Thymus (tissue), 11 donors: Measurements from ENCODE around the gene IL22RA1. TPM values are rescaled to one million over a fixed set of nuclear protein-coding genes. Genes with fewer than 3 reads are reported as not detected.

Experiments
- DNase-seq, 9 donors: peaks; one replicate each; pipeline ENCODE4 v3.0.0-alpha.2; 2013; ENCODE audit warnings: low spot score in 9 of 9, low read depth in 6 of 9, missing footprints in 1 of 9
- H3K27ac ChIP-seq, 2 donors: one replicate each; pipeline ENCODE4 v1.5.1; 2013; ENCODE audit warnings: control low read depth in 1 of 2, low read depth in 1 of 2, low read length in 1 of 2, mild to moderate bottlenecking in 1 of 2, moderate library complexity in 1 of 2
- H3K27me3 ChIP-seq, 2 donors: one replicate each; pipeline ENCODE4 v1.5.1; 2013; ENCODE audit warnings: low read length in 1 of 2; ENCODE audit not compliant: control insufficient read depth in 2 of 2, insufficient read depth in 1 of 2
- H3K36me3 ChIP-seq, 2 donors: one replicate each; pipeline ENCODE4 v1.5.1; 2013; ENCODE audit warnings: low read length in 1 of 2, mild to moderate bottlenecking in 1 of 2, moderate library complexity in 1 of 2; ENCODE audit not compliant: control insufficient read depth in 2 of 2, insufficient read depth in 2 of 2
- H3K4me1 ChIP-seq, 2 donors: one replicate each; pipeline ENCODE4 v1.5.1; 2013; ENCODE audit warnings: low read length in 2 of 2; ENCODE audit not compliant: control insufficient read depth in 2 of 2, insufficient read depth in 2 of 2
- H3K4me3 ChIP-seq, 2 donors: one replicate each; pipeline ENCODE4 v1.5.1; 2013; ENCODE audit warnings: low read length in 2 of 2, control low read depth in 1 of 2, mild to moderate bottlenecking in 1 of 2
- H3K9me3 ChIP-seq, 2 donors: one replicate each; pipeline ENCODE4 v1.5.1; 2013; ENCODE audit warnings: low read length in 1 of 2, mild to moderate bottlenecking in 1 of 2; ENCODE audit not compliant: control insufficient read depth in 2 of 2, insufficient read depth in 1 of 2
- WGBS: extraction: QIAGEN DNeasy Blood & Tissue Kit; methylation state at CpG from one replicate; pipeline ENCODE4 v1.1.7; 2013; 5-methylcytosine and 5-hydroxymethylcytosine counted together
- polyA plus RNA-seq: library from polyadenylated mRNA; stranded (reverse); fragments of 200-250 nt; gene quantifications from one replicate; pipeline ENCODE4 v1.2.3, GENCODE V29; 2013
- total RNA-seq: library from RNA; stranded (reverse); fragments of 120-200 nt; gene quantifications from one replicate; pipeline ENCODE4 v1.2.4, GENCODE V29; 2013
- donor health status: healthy.

Gene IL22RA1
- total and polyA plus RNA-seq, 2 donors, result 0.09 TPM; not detected in 1

DNA sequence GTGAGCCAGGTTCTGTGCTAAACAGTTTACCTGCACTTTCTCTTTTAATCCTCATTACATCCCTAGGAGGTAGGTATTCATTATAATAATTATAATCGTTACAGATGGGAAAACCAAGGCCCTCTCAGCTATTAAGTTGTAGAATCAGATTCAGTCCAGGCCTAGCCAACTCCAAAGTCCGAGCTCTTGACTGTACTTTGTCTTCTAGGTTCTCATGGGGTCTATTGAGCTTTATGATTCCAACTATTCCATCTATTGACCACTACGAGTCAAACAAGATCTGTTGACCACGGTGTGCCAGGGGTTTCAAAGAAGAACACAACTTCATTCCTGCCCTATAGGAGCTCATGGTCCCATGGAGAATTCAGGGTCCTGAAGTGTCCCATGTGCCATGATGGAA is 42.1 kb upstream of the IL22RA1 start:
- no peak overlapping the region for H3K4me3 ChIP-seq
- H3K27ac ChIP-seq, result no peak overlapping the region

DNA sequence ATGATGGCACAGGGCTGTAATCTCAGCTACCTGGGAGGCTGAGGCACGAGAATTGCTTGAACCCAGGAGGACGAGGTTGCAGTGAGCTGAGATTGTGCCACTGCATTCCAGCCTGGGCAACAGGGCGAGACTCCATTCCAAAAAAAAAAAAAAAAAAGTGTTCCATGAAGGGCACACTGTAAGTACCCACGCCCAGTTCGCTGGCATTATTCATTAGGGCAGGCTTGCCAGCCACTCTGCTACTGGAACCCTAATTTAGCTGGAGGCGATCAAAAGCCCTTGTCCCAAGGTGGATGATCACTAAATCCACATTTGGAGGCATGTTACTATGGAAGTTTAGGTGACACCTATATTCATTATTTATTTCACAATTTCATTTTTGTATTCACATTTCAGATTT is 39.1 kb upstream of the IL22RA1 start:
- no peaks in the 10 kb centered on the region for H3K36me3 ChIP-seq
- H3K4me3 ChIP-seq, result no peak overlapping the region
- H3K9me3 ChIP-seq, result no peaks in the 10 kb centered on the region
- no peak overlapping the region for H3K27ac ChIP-seq
- WGBS, result 82% methylated on average over 6 of the region's 6 CpGs
- H3K4me1 ChIP-seq, result no peaks in the 10 kb centered on the region
- DNase-seq, result no peak
- peaks cover 12 to 39% of the 10 kb centered on the region in 2 donors for H3K27me3 ChIP-seq

More for the DNA sequence above, 42.1 kb upstream of the IL22RA1 start:
- Histone ChIP-seq H3K4me1 (peaks cover 0 to 6% of the 10 kb centered on the region in 2 donors), H3K9me3 (no peaks in the 10 kb centered on the region), H3K36me3 (no peaks in the 10 kb centered on the region), H3K27me3 (peaks cover 28 to 59% of the 10 kb centered on the region in 2 donors)
- DNase-seq, result no peak
- whole genome bisulfite sequencing, result 71% methylated on average over 4 of the region's 4 CpGs

DNA sequence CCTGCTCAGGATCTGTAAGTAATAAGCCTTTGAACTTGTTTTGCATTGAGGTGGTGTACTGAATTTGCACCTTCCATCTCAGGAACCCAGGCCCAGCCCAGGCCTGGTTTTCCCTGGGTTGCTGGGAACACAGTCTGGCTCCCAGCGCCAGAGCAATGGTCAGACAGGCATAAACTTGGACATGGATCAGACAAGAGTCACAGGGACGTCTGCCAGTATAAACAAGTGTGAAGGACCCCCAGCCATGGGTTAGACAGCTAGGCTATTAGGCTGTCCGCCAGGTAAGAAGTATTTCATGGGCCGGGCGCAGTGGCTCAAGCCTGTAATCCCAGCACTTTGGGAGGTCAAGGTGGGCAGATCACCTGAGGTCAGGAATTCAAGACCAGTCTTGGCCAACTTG is 38.7 kb upstream of the IL22RA1 start:
- no peak for DNase-seq
- no peaks in the 10 kb centered on the region for H3K9me3 ChIP-seq
- no peak overlapping the region for H3K4me3 ChIP-seq
- H3K36me3 ChIP-seq, result no peaks in the 10 kb centered on the region
- no peak overlapping the region for H3K27ac ChIP-seq
- H3K4me1 ChIP-seq, result no peaks in the 10 kb centered on the region
- peaks cover 7 to 34% of the 10 kb centered on the region in 2 donors for H3K27me3 ChIP-seq
- WGBS, result 95% methylated on average over 5 of the region's 5 CpGs

DNA sequence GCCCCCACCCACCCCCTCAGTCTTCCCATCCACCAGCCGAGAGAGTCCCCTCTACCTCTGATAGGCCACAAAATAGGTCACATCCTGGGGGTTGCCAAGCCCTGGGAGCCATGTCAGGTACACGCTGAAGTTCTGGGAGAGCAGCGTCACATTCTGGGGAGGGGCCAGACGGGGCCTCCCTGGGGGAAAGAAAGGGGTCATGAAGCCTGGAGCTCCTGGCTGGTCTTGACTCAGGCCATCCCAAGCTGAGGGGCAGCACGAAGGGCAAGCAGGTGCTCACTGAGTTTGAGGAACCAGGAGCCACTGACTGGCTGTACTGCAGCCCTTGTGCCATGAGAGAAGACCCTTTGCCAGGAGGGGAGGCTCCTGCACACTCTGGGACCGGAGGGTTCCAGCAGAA is 37.7 kb upstream of the IL22RA1 start:
- Histone ChIP-seq H3K4me1 (no peaks in the 10 kb centered on the region), H3K4me3 (no peak overlapping the region), H3K27ac (no peak overlapping the region), H3K36me3 (no peaks in the 10 kb centered on the region), H3K27me3 (peaks cover 0 to 25% of the 10 kb centered on the region in 2 donors), H3K9me3 (no peaks in the 10 kb centered on the region)
- no peak for DNase-seq
- 92% methylated on average over 6 of the region's 6 CpGs for WGBS

DNA sequence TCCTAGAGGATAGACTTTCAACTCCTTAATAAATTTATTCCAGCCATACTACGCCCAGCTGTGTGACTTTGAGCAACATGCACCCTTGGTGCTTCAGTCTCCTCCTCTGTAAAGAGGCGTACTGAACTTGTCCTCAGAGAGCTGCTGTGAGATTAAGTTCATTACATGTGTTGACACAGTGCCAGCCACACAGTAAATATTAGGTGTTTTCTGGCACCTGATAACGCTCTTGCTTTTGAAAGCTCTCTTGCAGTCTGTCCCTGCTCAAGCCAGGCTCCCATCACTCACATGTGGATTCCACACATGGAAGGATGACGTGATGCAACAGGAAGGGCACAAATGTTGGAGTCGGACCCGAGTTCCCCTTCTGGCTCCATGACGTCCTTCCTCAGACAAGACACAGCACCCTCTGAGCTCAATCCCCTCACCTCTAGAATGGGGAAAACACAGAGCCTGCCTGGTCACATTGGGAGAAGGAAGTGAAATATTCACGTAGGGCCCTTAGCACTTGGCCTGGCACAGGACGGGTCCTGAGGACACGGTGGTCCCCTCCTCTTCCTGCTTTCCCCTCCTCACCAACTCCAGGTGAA is 36.4 kb upstream of the IL22RA1 start:
- Histone ChIP-seq H3K4me1 (no peaks in the 10 kb centered on the region), H3K36me3 (no peaks in the 10 kb centered on the region), H3K9me3 (no peaks in the 10 kb centered on the region), H3K27me3 (peaks cover 0 to 23% of the 10 kb centered on the region in 2 donors), H3K4me3 (no peak overlapping the region), H3K27ac (no peak overlapping the region)
- no peak for DNase-seq
- WGBS, result 77% methylated on average over 10 of the region's 10 CpGs

DNA sequence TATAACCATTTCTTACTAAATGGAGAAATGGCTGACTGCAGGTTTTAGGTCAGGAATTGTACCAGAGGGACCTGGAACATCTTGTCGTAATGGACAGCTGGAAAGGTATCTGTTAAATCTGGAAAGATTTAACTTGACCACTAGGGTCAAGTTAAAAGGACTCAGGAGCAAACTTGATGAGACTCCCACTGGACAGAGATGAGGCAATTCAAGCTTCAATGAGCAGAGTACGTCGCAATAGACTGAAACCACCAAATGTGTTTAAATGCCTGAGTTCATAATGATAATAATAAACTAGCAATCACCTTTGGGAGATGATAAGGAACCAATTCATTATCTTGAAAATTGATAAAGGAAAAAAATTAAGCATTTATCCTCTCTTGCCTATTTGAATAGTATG is 35.5 kb upstream of the IL22RA1 start:
- DNase-seq, result no peak
- WGBS, result 95% methylated on average over 3 of the region's 3 CpGs
- H3K4me1 ChIP-seq, result no peaks in the 10 kb centered on the region
- H3K9me3 ChIP-seq, result no peaks in the 10 kb centered on the region
- H3K4me3 ChIP-seq, result no peak overlapping the region
- peaks cover 0 to 18% of the 10 kb centered on the region in 2 donors for H3K27me3 ChIP-seq
- no peaks in the 10 kb centered on the region for H3K36me3 ChIP-seq
- no peak overlapping the region for H3K27ac ChIP-seq

DNA sequence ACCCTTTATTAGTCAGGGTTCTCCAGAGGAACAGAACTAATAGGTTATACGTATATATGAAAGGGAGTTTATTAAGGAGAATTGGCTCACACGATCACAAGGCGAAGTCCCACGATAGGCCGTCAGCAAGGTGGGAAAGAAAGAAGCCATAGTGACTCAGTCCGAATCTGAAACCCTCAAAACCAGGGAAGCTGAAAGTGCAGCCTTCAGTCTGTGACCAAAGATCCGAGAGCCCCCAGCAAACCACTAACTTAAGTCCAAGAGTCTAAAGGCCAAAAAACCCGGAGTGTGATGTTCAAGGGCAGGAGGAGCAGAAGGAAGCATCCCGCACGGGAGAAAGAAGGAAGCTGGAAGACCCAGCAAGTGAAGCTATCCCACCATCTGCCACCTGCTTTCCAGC is 34.2 kb upstream of the IL22RA1 start:
- no peak overlapping the region for H3K27ac ChIP-seq
- H3K4me1 ChIP-seq, result no peaks in the 10 kb centered on the region
- H3K9me3 ChIP-seq, result no peaks in the 10 kb centered on the region
- H3K27me3 ChIP-seq, result peaks cover 0 to 16% of the 10 kb centered on the region in 2 donors
- H3K4me3 ChIP-seq, result no peak overlapping the region
- whole genome bisulfite sequencing, result 94% methylated on average over 10 of the region's 10 CpGs
- no peak for DNase-seq
- no peaks in the 10 kb centered on the region for H3K36me3 ChIP-seq

DNA sequence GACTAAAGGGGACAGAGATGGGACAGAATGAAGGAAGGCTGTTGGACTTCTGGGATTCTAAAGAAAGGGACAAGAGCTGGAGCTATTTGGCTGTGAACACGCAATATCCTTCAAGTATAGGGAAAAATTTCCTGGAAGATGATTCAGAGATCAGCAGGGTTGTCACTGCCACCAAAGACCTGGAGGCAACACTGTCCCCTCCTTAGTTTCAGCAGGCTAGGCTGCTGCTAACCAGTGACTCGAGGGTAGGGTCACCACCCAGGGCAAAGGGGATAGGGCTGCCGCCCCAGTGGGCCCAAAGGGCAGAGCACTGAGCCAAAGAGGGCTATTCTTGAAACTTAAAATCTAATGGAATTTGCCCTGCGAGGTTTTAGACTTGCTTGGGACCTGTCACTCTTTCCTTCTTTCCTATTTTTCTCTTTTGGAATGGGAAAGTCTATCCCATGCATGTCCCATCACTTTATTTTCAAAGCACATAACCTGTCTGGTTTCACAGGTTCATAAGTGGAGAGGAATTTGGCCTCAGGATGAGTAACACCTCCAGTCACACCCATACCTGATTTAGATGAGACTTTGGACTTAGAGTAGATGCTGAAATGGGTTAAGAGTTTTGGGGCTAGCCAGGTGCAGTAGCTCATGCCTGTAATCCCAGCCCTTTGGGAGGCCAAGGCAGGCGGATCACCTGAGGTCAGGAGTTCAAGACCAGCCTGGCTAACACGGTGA is 32.3 kb upstream of the IL22RA1 start:
- Histone ChIP-seq H3K27me3 (peaks cover 0 to 15% of the 10 kb centered on the region in 2 donors), H3K9me3 (no peaks in the 10 kb centered on the region), H3K36me3 (no peaks in the 10 kb centered on the region), H3K27ac (no peak overlapping the region), H3K4me3 (no peak overlapping the region), H3K4me1 (no peaks in the 10 kb centered on the region)
- no peak for DNase-seq
- WGBS, result 88% methylated on average over 6 of the region's 6 CpGs

DNA sequence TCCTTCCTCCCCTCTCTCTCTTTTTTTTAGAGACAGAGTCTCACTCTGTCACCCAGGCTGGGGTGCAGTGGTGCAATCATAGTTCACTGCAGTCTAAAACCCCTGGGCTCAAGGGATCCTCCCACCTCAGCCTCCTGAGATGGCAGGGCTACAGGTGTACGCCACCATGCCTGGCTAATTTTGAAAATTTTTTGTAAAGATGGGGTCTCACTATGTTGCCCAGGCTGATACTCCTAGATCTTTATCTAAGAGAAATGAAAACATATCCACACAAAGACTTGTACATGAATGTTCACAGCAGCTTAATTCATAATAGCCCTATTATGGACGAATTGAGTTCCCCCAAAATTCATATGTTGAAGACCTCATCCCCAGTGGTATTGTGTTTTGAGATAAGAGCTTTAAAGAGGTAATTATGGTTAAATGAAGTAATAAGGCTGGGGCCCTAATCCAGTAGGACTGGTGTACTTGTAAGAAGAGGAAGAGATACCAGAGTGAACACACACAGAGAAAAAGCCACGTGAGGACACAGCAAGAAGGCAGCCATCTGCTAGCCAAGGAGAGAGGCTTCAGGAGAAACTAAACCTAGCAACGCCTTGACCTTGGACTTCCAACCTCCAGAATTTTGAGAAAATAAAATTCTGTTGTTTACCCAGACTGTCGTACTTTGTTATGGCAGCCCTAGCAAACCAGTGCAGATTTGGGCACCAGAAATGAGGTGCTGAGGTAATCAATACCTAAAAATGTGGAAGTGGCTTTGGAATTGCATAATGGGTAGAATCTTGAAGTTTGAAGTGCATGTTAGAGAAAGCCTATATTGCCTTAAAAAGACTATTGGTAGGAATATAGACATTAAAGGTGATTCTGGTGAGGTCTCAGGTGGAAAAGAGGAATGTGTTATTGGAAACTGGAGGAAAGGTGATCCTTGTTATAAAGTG is 31.0 kb upstream of the IL22RA1 start:
- WGBS, result 90% methylated on average over 5 of the region's 5 CpGs
- no peak for DNase-seq
- Histone ChIP-seq H3K36me3 (no peaks in the 10 kb centered on the region), H3K27me3 (peaks cover 0 to 11% of the 10 kb centered on the region in 2 donors), H3K9me3 (no peaks in the 10 kb centered on the region), H3K27ac (no peak overlapping the region), H3K4me3 (no peak overlapping the region), H3K4me1 (no peaks in the 10 kb centered on the region)
